Breast epithelium (tissue), 4 donors: ENCODE measurements around the gene RCAN3. TPM values are rescaled to one million over a fixed set of nuclear protein-coding genes. Genes with fewer than 3 reads are reported as not detected.

ENCODE experiments used
- DNase-seq, 2 donors: peaks; one replicate each; pipeline ENCODE4 v3.0.0-alpha.2; 2019; ENCODE audit warnings: low spot score in 2 of 2
- H3K27ac ChIP-seq, 2 donors: fragments of 200-600 bp; sonication (generic) in 1 of 2; one replicate each; pipeline ENCODE4 v1.5.1; 2016 to 2019; ENCODE audit warnings: mild to moderate bottlenecking in 1 of 2
- H3K27me3 ChIP-seq, 2 donors: fragments of 200-600 bp; sonication (generic) in 1 of 2; one replicate each; pipeline versions ENCODE4 v1.5.1 to v1.6.0; 2017 to 2019; ENCODE audit warnings: control low read depth in 1 of 2, mild to moderate bottlenecking in 1 of 2
- H3K36me3 ChIP-seq: fragments of 200-600 bp; one replicate; pipeline ENCODE4 v1.5.1; 2019
- H3K4me1 ChIP-seq, 2 donors: fragments of 200-600 bp; sonication (generic); one replicate each; pipeline ENCODE4 v1.5.1; 2016 to 2019; ENCODE audit warnings: control low read depth in 1 of 2
- H3K4me3 ChIP-seq, 3 donors: fragments of 200-600 bp; sonication (generic); 1 replicate in 2 of 3; 2 replicates in 1 of 3; pipeline ENCODE4 v1.5.1; 2016 to 2019; ENCODE audit warnings: mild to moderate bottlenecking in 3 of 3, moderate library complexity in 2 of 3
- H3K9me3 ChIP-seq, 2 donors: fragments of 200-600 bp; sonication (generic) in 1 of 2; one replicate each; pipeline ENCODE4 v1.5.1; 2016 to 2019; ENCODE audit warnings: control low read depth in 1 of 2
- CTCF ChIP-seq, 3 donors: fragments of 450-650 bp; IDR thresholded peaks; one replicate each; pipeline ENCODE4 v1.5.1; 2016 to 2017; ENCODE audit warnings: antibody characterized with exemption in 3 of 3, mild to moderate bottlenecking in 3 of 3, moderate library complexity in 3 of 3
- POLR2A ChIP-seq: fragments of 450-650 bp; IDR thresholded peaks from one replicate; pipeline ENCODE4 v1.6.1; 2016; ENCODE audit warnings: antibody characterized with exemption, mild to moderate bottlenecking, moderate library complexity
- POLR2AphosphoS5 ChIP-seq, 3 donors: sonication (generic); formaldehyde crosslinking; IDR thresholded peaks; one replicate each; pipeline ENCODE4 v1.6.1; 2017; ENCODE audit warnings: antibody characterized with exemption in 3 of 3
- intact Hi-C: fragments of 100-400 bp; cut with DNase I; formaldehyde crosslinking; loops from one replicate; pipeline ENCODE4 v1.15.1; 2023; ENCODE audit warnings: low total_unique reads
- total RNA-seq, 3 donors: library from RNA; depleted of rRNA; stranded (reverse); fragments of >200 nt; gene quantifications; one replicate each; pipeline ENCODE4 v1.1.0, GENCODE V29; 2016

The RCAN3 gene
- 10 to 100 TPM in 1 of 3 donors, 1 to 10 TPM in 2; 5.0 to 22.7 (median 8.8) TPM for total RNA-seq

DNA sequence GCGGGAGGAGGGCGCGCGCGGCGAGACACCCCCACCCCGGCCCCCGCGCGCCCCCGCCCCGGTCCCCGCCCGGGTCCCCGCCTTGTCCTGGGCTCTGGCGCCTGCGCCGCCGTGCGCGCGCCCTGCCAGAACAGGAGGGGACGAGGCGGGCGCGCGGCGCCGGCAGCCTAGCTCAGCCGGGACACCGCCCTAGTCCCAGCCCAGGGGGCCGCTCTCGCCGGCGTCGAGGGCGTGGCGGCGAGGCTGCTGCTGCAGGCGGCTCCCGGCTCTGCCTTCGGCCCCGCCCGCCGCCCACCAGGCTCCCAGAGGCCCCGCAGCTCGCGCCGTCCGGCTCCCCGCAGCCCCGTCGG is at the start of gene RCAN3:
Gene RCAN3 (plus strand): TSS at position 128 of the 350 bp plus-strand sequence. CDS start 11,537 bp downstream, outside the sequence.
- Histone ChIP-seq H3K9me3 (no peaks in the 10 kb centered on the region), H3K4me1 (no peaks in the 10 kb centered on the region), H3K4me3 (peak within 1 kb of the TSS; percentile 74 to 78 (median 74)), H3K36me3 (no peaks in the 10 kb centered on the region), H3K27me3 (no peaks in the 10 kb centered on the region), H3K27ac (peak within 1 kb of the TSS; percentile 95 to 96)
- TF ChIP-seq POLR2AphosphoS5 (IDR thresholded peaks at IDR 0.05): no peak
- TF ChIP-seq CTCF (IDR thresholded peaks at IDR 0.05): no peak
- no peak for TF ChIP-seq POLR2A
- intact Hi-C loops: no loop called here
- peak; percentile 76 to 80 for DNase-seq

- H3K27me3 ChIP-seq: no peaks in the 10 kb centered on the region
- H3K27ac ChIP-seq: no peak overlapping the region
- H3K9me3 ChIP-seq: no peaks in the 10 kb centered on the region
- no peak for DNase-seq
- no peaks in the 10 kb centered on the region for H3K4me1 ChIP-seq
- no peak overlapping the region for H3K4me3 ChIP-seq
- H3K36me3 ChIP-seq: no peaks in the 10 kb centered on the region
- TF ChIP-seq POLR2A (no peak), CTCF (IDR thresholded peaks at IDR 0.05) (no peak), POLR2AphosphoS5 (IDR thresholded peaks at IDR 0.05) (no peak)
- intact Hi-C loops: no loop called here
Observed at GRCh38 chr1:24452922-24453485, 49.6 kb upstream of the RCAN3 start.

- Histone ChIP-seq H3K9me3 (no peaks in the 10 kb centered on the region), H3K4me3 (no peak overlapping the region), H3K27ac (no peak overlapping the region), H3K36me3 (no peaks in the 10 kb centered on the region), H3K27me3 (no peaks in the 10 kb centered on the region), H3K4me1 (no peaks in the 10 kb centered on the region)
- TF ChIP-seq CTCF (IDR thresholded peaks at IDR 0.05) (no peak), POLR2AphosphoS5 (IDR thresholded peaks at IDR 0.05) (no peak), POLR2A (no peak)
- intact Hi-C loops: no loop called here
- DNase-seq: no peak
Observed at GRCh38 chr1:24454673-24455072, 48.0 kb upstream of the RCAN3 start.

GRCh38 chr1:24455272-24455671 is 47.4 kb upstream of the RCAN3 start:
- H3K36me3 ChIP-seq: no peaks in the 10 kb centered on the region
- H3K4me1 ChIP-seq: no peaks in the 10 kb centered on the region
- no peak for DNase-seq
- H3K27me3 ChIP-seq: no peaks in the 10 kb centered on the region
- no peaks in the 10 kb centered on the region for H3K9me3 ChIP-seq
- no peak overlapping the region for H3K27ac ChIP-seq
- TF ChIP-seq POLR2AphosphoS5 (IDR thresholded peaks at IDR 0.05) (no peak), POLR2A (no peak), CTCF (IDR thresholded peaks at IDR 0.05) (no peak)
- no peak overlapping the region for H3K4me3 ChIP-seq
- intact Hi-C loops: no loop called here

GRCh38 chr1:24457866-24458265 is 44.8 kb upstream of the RCAN3 start:
- TF ChIP-seq POLR2A (no peak), POLR2AphosphoS5 (IDR thresholded peaks at IDR 0.05) (no peak), CTCF (IDR thresholded peaks at IDR 0.05) (no peak)
- Histone ChIP-seq H3K9me3 (no peaks in the 10 kb centered on the region), H3K27ac (no peak overlapping the region), H3K4me1 (no peaks in the 10 kb centered on the region), H3K27me3 (no peaks in the 10 kb centered on the region), H3K36me3 (no peaks in the 10 kb centered on the region), H3K4me3 (no peak overlapping the region)
- intact Hi-C loops: no loop called here
- DNase-seq: no peak
